ENCODE measurements around the gene TIE1. TPM values are rescaled to one million over a fixed set of nuclear protein-coding genes. Genes with fewer than 3 reads are reported as not detected.

Gene TIE1
- total RNA-seq, 6 experiments from 2014 or later, result 5.8 to 12.2 (median 8.0) TPM

GRCh38 chr1:43345120-43345519 lies 44.3 kb downstream of the TIE1 start:
- DNase-seq, result peak in 1 of 3 donors; percentile 38
- no peaks in the 10 kb centered on the region for H3K36me3 ChIP-seq
- peak in 2 of 4 donors; percentile 10 to 42 for ATAC-seq
- H3K27me3 ChIP-seq, result no peaks in the 10 kb centered on the region
- intact Hi-C loops (cut with DNase I), result no loop called here
- H3K9me3 ChIP-seq, result no peaks in the 10 kb centered on the region
- no peak overlapping the region for H3K4me3 ChIP-seq
- 16% methylated on average over 3 of the region's 3 CpGs for WGBS (ENCODE audit: insufficient coverage, low coverage, low lambda C conversion rate, missing lambda C conversion rate)
- no peak overlapping the region for H3K27ac ChIP-seq
- H3K4me1 ChIP-seq, result peaks cover 0 to 13% (median 2%) of the 10 kb centered on the region in 4 donors
- TF ChIP-seq POLR2A (IDR thresholded peaks at IDR 0.05) (no peak), CTCF (IDR thresholded peaks at IDR 0.05) (no peak)

GRCh38 chr1:43346636-43347035 lies 45.9 kb downstream of the TIE1 start:
- Histone ChIP-seq H3K36me3 (no peaks in the 10 kb centered on the region), H3K27ac (no peak overlapping the region), H3K4me3 (no peak overlapping the region), H3K9me3 (no peaks in the 10 kb centered on the region), H3K27me3 (no peaks in the 10 kb centered on the region), H3K4me1 (peaks cover 0 to 15% (median 2%) of the 10 kb centered on the region in 4 donors)
- TF ChIP-seq CTCF (IDR thresholded peaks at IDR 0.05), result no peak
- no peak for TF ChIP-seq POLR2A (IDR thresholded peaks at IDR 0.05)
- 86% methylated on average over 1 of the region's 5 CpGs for WGBS (ENCODE audit: insufficient coverage, low coverage, low lambda C conversion rate, missing lambda C conversion rate)
- intact Hi-C loops (cut with DNase I), result no loop called here
- ATAC-seq (no peak), DNase-seq (peak in 1 of 3 donors; percentile 37)

GRCh38 chr1:43348343-43348808 lies 47.6 kb downstream of the TIE1 start:
- WGBS (ENCODE audit: insufficient coverage, low coverage, low lambda C conversion rate, missing lambda C conversion rate), result 74% methylated on average over 3 of the region's 22 CpGs
- Histone ChIP-seq H3K27ac (peak overlapping the region; percentile 67 to 89 (median 85)), H3K4me3 (peak overlapping the region; percentile 49 to 61 (median 52)), H3K4me1 (peaks cover 0 to 20% (median 2%) of the 10 kb centered on the region in 4 donors), H3K36me3 (no peaks in the 10 kb centered on the region), H3K9me3 (no peaks in the 10 kb centered on the region), H3K27me3 (no peaks in the 10 kb centered on the region)
- ATAC-seq, result peak; percentile 3 to 23 (median 6)
- intact Hi-C loops (cut with DNase I), result no loop called here
- TF ChIP-seq CTCF (IDR thresholded peaks at IDR 0.05) (no peak), POLR2A (IDR thresholded peaks at IDR 0.05) (no peak)
- DNase-seq, result no peak

GRCh38 chr1:43348809-43349593 lies 48.2 kb downstream of the TIE1 start:
- H3K27ac ChIP-seq, result peak overlapping the region; percentile 67 to 89 (median 85)
- H3K4me3 ChIP-seq, result peak overlapping the region; percentile 49 to 61 (median 52)

More at GRCh38 chr1:43348809-43349593, 48.2 kb downstream of the TIE1 start:
- TF ChIP-seq CTCF (IDR thresholded peaks at IDR 0.05) (no peak), POLR2A (IDR thresholded peaks at IDR 0.05) (peak; percentile 53)
- Histone ChIP-seq H3K9me3 (no peaks in the 10 kb centered on the region), H3K27me3 (no peaks in the 10 kb centered on the region), H3K36me3 (no peaks in the 10 kb centered on the region), H3K4me1 (peaks cover 0 to 20% (median 2%) of the 10 kb centered on the region in 4 donors)
- WGBS (ENCODE audit: insufficient coverage, low coverage, low lambda C conversion rate, missing lambda C conversion rate), result 56% methylated on average over 15 of the region's 72 CpGs
- ATAC-seq (peak; percentile 90 to 98 (median 94)), DNase-seq (peak; percentile 92 to 94 (median 93))
- intact Hi-C loops (cut with DNase I), result no loop called here

Data from right lobe of liver (tissue), 6 donors.